RWPE2 (cell line): ENCODE measurements around the gene CDH16.

Experiments used
- ATAC-seq: fragments of 200-7000 bp; cut with Tn5 transposase; 3 replicates; pipeline ENCODE4 v1.9.1; 2021; ENCODE audit warnings: low read depth
- DNase-seq: peaks from one replicate; pipeline ENCODE4 v3.0.0-alpha.2; 2020; ENCODE audit warnings: low spot score
- H3K27ac ChIP-seq: fragments of 450-650 bp; 2 replicates; pipeline ENCODE4 v1.5.1; 2017; ENCODE audit warnings: mild to moderate bottlenecking; ENCODE audit not compliant: poor library complexity, severe bottlenecking
- H3K27me3 ChIP-seq: fragments of 250-450 bp; sonication (Bioruptor Pico); 2 replicates; pipeline ENCODE4 v1.5.1; 2021; ENCODE audit warnings: mild to moderate bottlenecking, moderate library complexity; ENCODE audit not compliant: insufficient read depth, poor library complexity, severe bottlenecking
- H3K36me3 ChIP-seq: fragments of 250-450 bp; sonication (Bioruptor Pico); 2 replicates; pipeline ENCODE4 v1.5.1; 2020; ENCODE audit warnings: low read depth, mild to moderate bottlenecking, moderate library complexity
- H3K4me1 ChIP-seq: fragments of 250-450 bp; sonication (Bioruptor Pico); 2 replicates; pipeline ENCODE4 v1.5.1; 2021; ENCODE audit warnings: mild to moderate bottlenecking, moderate library complexity; ENCODE audit not compliant: insufficient read depth, poor library complexity, severe bottlenecking
- H3K4me3 ChIP-seq: fragments of 250-450 bp; sonication (Bioruptor Pico); 2 replicates; pipeline ENCODE4 v1.5.1; 2021; ENCODE audit warnings: mild to moderate bottlenecking, moderate library complexity; ENCODE audit not compliant: severe bottlenecking
- H3K9me3 ChIP-seq: fragments of 250-450 bp; sonication (Bioruptor Pico); 2 replicates; pipeline ENCODE4 v1.5.1; 2021; ENCODE audit warnings: mild to moderate bottlenecking, moderate library complexity; ENCODE audit not compliant: severe bottlenecking
- TF ChIP-seq, protein P1 (sequence below): fragments of 450-650 bp; IDR thresholded peaks from one replicate; pipeline ENCODE4 v1.5.1; 2017; ENCODE audit warnings: mild to moderate bottlenecking, moderate library complexity; ENCODE audit not compliant: poor library complexity, severe bottlenecking

The CDH16 gene

DNA sequence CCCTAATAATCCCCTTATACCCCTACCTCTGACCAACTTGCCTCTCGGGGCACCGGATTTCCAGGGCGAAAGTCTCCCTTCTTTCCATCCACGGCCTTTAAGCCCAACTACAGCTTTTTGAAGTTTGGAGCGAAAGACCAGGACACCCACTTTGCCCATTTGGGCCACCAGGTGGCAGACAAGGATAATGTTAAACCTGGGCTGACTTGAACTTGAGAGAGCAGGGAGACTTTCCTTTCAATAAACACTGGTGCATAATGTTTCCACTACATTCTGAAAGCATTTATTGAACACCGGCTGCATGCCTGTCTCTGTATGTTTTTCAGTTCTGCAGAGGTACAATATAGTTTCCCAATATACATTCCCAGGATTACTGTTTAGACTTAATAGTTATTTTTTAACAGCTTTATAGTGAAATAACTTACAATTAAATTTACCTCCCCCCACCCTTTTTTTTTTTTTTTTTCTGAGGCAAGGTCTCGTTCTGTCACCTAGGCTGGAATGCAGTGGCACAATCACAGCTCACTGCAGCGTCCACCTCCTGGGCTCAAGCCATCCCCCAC, 35.5 kb upstream of the CDH16 start:
- TF ChIP-seq, protein P1, sequence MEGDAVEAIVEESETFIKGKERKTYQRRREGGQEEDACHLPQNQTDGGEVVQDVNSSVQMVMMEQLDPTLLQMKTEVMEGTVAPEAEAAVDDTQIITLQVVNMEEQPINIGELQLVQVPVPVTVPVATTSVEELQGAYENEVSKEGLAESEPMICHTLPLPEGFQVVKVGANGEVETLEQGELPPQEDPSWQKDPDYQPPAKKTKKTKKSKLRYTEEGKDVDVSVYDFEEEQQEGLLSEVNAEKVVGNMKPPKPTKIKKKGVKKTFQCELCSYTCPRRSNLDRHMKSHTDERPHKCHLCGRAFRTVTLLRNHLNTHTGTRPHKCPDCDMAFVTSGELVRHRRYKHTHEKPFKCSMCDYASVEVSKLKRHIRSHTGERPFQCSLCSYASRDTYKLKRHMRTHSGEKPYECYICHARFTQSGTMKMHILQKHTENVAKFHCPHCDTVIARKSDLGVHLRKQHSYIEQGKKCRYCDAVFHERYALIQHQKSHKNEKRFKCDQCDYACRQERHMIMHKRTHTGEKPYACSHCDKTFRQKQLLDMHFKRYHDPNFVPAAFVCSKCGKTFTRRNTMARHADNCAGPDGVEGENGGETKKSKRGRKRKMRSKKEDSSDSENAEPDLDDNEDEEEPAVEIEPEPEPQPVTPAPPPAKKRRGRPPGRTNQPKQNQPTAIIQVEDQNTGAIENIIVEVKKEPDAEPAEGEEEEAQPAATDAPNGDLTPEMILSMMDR, result peak; percentile 93
- ATAC-seq, result peak; percentile 83
- Histone ChIP-seq H3K9me3 (no peaks in the 10 kb centered on the region), H3K27ac (peak overlapping the region; percentile 36), H3K4me1 (peaks cover 12% of the 10 kb centered on the region), H3K27me3 (no peaks in the 10 kb centered on the region), H3K4me3 (no peak overlapping the region), H3K36me3 (no peaks in the 10 kb centered on the region)
- DNase-seq, result no peak

- Histone ChIP-seq H3K4me3 (no peak overlapping the region), H3K4me1 (peaks cover 12% of the 10 kb centered on the region), H3K27ac (peak overlapping the region; percentile 36), H3K27me3 (no peaks in the 10 kb centered on the region), H3K36me3 (no peaks in the 10 kb centered on the region), H3K9me3 (no peaks in the 10 kb centered on the region)
- ATAC-seq (peak; percentile 78), DNase-seq (no peak)
- TF ChIP-seq, protein P1, result no peak
These were observed 34.9 kb upstream of the CDH16 start for GRCh38 chr16:66953462-66954096.

GRCh38 chr16:66952430-66953110, 33.9 kb upstream of the CDH16 start:
- Histone ChIP-seq H3K4me1 (peaks cover 12% of the 10 kb centered on the region), H3K27ac (peak overlapping the region; percentile 36), H3K27me3 (no peaks in the 10 kb centered on the region), H3K9me3 (no peaks in the 10 kb centered on the region), H3K4me3 (no peak overlapping the region), H3K36me3 (no peaks in the 10 kb centered on the region)
- ATAC-seq (no peak), DNase-seq (no peak)
- TF ChIP-seq, protein P1, result no peak

DNA sequence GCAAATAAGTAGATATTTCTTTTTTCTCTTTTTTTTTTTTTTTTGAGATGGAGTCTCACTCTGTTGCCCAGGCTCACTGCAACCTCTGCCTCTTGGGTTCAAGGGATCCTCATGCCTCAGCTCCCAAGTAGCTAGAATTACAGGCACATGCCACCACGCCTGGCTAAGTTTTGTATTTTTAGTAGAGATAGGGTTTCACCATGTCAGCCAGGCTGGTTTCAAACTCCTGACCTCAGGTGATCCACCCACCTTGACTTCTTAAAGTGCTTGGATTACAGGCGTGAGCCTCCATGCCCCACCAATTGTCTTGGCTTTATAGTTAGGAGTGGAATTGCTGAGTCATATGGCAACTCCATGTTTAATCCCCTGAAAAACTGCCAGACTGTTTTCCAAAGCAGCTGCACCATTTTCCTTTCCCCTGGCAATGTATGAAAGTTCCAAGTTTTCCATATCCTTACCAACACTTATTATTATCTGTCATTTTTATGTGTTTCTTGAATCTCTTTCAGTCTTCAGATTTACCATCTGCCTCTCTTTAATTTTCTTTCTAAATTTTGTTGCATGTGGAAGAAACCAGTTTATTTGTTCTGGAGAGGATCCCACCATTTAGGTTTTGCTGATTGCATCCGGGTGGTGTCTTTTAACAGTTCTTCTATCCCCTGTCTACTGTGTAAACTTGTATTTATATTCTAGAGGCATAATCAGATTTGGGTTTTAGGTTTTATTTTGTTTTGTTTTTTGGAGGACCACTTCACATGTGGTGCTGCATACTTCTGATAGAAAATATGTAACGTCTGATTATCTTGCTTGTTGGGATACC, 32.5 kb upstream of the CDH16 start:
- H3K27ac ChIP-seq, result no peak overlapping the region
- no peaks in the 10 kb centered on the region for H3K9me3 ChIP-seq
- ATAC-seq (no peak), DNase-seq (no peak)
- H3K4me3 ChIP-seq, result no peak overlapping the region
- H3K27me3 ChIP-seq, result no peaks in the 10 kb centered on the region
- peaks cover 12% of the 10 kb centered on the region for H3K4me1 ChIP-seq
- H3K36me3 ChIP-seq, result no peaks in the 10 kb centered on the region
- TF ChIP-seq, protein P1, result no peak
